CD4-positive, alpha-beta memory T cell (primary cell): ENCODE results near the gene BTN2A1. TPM values are rescaled to one million over a fixed set of nuclear protein-coding genes. Genes with fewer than 3 reads are reported as not detected.
"Not testable (repeated sequence)": the region's sequence is repeated elsewhere in the genome, so short reads cannot be mapped to it uniquely, and the experiment has no call there.

Experiments used
- CTCF ChIA-PET: fragments of 350-600 bp; sonication (Branson Sonifier 250); formaldehyde crosslinking; loops from one replicate; lab custom pipeline; 2021; ENCODE audit warnings: inconsistent platforms; ENCODE audit not compliant: partially characterized antibody; lab: Charles Lee
- POLR2A ChIA-PET: fragments of 350-600 bp; sonication (Branson Sonifier 250); formaldehyde crosslinking; loops from one replicate; lab custom pipeline; 2021; ENCODE audit not compliant: partially characterized antibody; lab: Charles Lee
- DNase-seq, 5 donors: peaks; one replicate each; pipeline versions ENCODE4 v3.0.0 to v3.0.0-alpha.2; 2020 to 2022; ENCODE audit warnings: mixed read lengths in 1 of 5
- H3K27ac ChIP-seq: one replicate; pipeline ENCODE4 v1.7.0; 2013; ENCODE audit warnings: low read depth, low read length
- H3K27me3 ChIP-seq: 2 replicates; pipeline ENCODE4 v1.7.0; 2013; ENCODE audit warnings: mild to moderate bottlenecking, low read length, moderate library complexity; ENCODE audit not compliant: insufficient read depth
- H3K36me3 ChIP-seq: 2 replicates; pipeline ENCODE4 v1.7.0; 2013; ENCODE audit warnings: mild to moderate bottlenecking, low read length, moderate library complexity; ENCODE audit not compliant: insufficient read depth
- H3K4me1 ChIP-seq: 2 replicates; pipeline ENCODE4 v1.7.0; 2013; ENCODE audit warnings: mild to moderate bottlenecking, low read length, moderate library complexity; ENCODE audit not compliant: insufficient read depth
- H3K4me3 ChIP-seq, 2 donors: one replicate each; pipeline ENCODE4 v1.7.0; 2013; ENCODE audit warnings: low read length in 2 of 2, mild to moderate bottlenecking in 1 of 2
- H3K9me3 ChIP-seq, 2 donors: one replicate each; pipeline ENCODE4 v1.7.0; 2013; ENCODE audit warnings: low read length in 2 of 2, control low read depth in 1 of 2; ENCODE audit not compliant: control insufficient read depth in 1 of 2
- H3K27ac Mint-ChIP-seq, 7 donors: one replicate each; pipeline ENCODE4 v1.8.0; 2020 to 2021; ENCODE audit warnings: mixed read lengths in 7 of 7, mild to moderate bottlenecking in 6 of 7, inconsistent platforms in 3 of 7, moderate library complexity in 3 of 7
- H3K27me3 Mint-ChIP-seq, 2 donors: one replicate each; pipeline ENCODE4 v1.8.0; 2020 to 2021; ENCODE audit warnings: mixed read lengths in 2 of 2
- H3K36me3 Mint-ChIP-seq, 2 donors: one replicate each; pipeline ENCODE4 v1.8.0; 2020 to 2021; ENCODE audit warnings: mixed read lengths in 2 of 2, inconsistent platforms in 1 of 2, mild to moderate bottlenecking in 1 of 2
- H3K4me1 Mint-ChIP-seq, 4 donors: one replicate each; pipeline ENCODE4 v1.8.0; 2020 to 2021; ENCODE audit warnings: mixed read lengths in 4 of 4, mild to moderate bottlenecking in 1 of 4
- H3K4me3 Mint-ChIP-seq, 8 donors: one replicate each; pipeline ENCODE4 v1.8.0; 2020 to 2021; ENCODE audit warnings: mixed read lengths in 8 of 8, mild to moderate bottlenecking in 7 of 8, moderate library complexity in 6 of 8, inconsistent platforms in 3 of 8
- H3K9me3 Mint-ChIP-seq, 8 donors: one replicate each; pipeline ENCODE4 v1.8.0; 2020 to 2021; ENCODE audit warnings: mixed read lengths in 8 of 8, mild to moderate bottlenecking in 5 of 8, inconsistent platforms in 3 of 8, moderate library complexity in 1 of 8
- intact Hi-C: fragments of 100-400 bp; cut with micrococcal nuclease; formaldehyde crosslinking; loops from one replicate; pipeline ENCODE4 v1.15.1; 2023
- polyA plus RNA-seq, 2 donors: library from polyadenylated mRNA; unstranded; fragments of 300-500 nt; fragmentation: Illumina TruSeq; gene quantifications; one replicate each; pipeline ENCODE4 v1.2.3, GENCODE V29; 2021
- total RNA-seq, 2 experiments: library from RNA; stranded (reverse); gene quantifications; one replicate each; pipeline ENCODE4 v1.2.3, GENCODE V29; 2021

BTN2A1 gene
- total and polyA plus RNA-seq, 4 experiments from 2014 or later, result 10.9 to 62.8 (median 36.4) TPM

- no peak overlapping the region for H3K4me3 ChIP-seq
- ChIA-PET POLR2A (interaction anchor here (0.6 to 4.5 kb wide), 4 partner anchors 28 to 322 kb away, joined by 3 to 27 read pairs (median 11); partner anchors contain the start of gene HMGN4), CTCF (interaction anchor here (1.0 kb wide), 1 partner anchor 26 kb away, joined by 3 read pairs; no protein-coding TSS in a partner anchor)
- no peak for DNase-seq
- H3K27me3 Mint-ChIP-seq, result peaks cover 13% of the 10 kb centered on the region in 2 donors
- H3K9me3 Mint-ChIP-seq, result no peaks in the 10 kb centered on the region
- intact Hi-C loops, result no loop called here
- no peak overlapping the region for H3K27ac Mint-ChIP-seq
- H3K27me3 ChIP-seq, result peaks cover 13% of the 10 kb centered on the region
- no peaks in the 10 kb centered on the region for H3K36me3 ChIP-seq
- no peaks in the 10 kb centered on the region for H3K9me3 ChIP-seq
- H3K4me3 Mint-ChIP-seq, result no peak overlapping the region
- peaks cover 9 to 19% (median 13%) of the 10 kb centered on the region in 4 donors for H3K4me1 Mint-ChIP-seq
- no peak overlapping the region for H3K27ac ChIP-seq
- H3K36me3 Mint-ChIP-seq, result no peaks in the 10 kb centered on the region
- H3K4me1 ChIP-seq, result peaks cover 13% of the 10 kb centered on the region
These were observed 44.9 kb downstream of the BTN2A1 start for GRCh38 chr6:26502626-26503025.

- no peak overlapping the region for H3K27ac ChIP-seq
- no peaks in the 10 kb centered on the region for H3K9me3 ChIP-seq
- H3K36me3 ChIP-seq, result no peaks in the 10 kb centered on the region
- Mint-ChIP-seq H3K27me3 (peaks cover 4 to 6% of the 10 kb centered on the region in 2 donors), H3K4me3 (no peak overlapping the region), H3K36me3 (no peaks in the 10 kb centered on the region), H3K4me1 (no peaks in the 10 kb centered on the region), H3K9me3 (no peaks in the 10 kb centered on the region), H3K27ac (no peak overlapping the region)
- no peak for DNase-seq
- no peaks in the 10 kb centered on the region for H3K4me1 ChIP-seq
- intact Hi-C loops, result no loop called here
- ChIA-PET POLR2A (no interaction called here), CTCF (no interaction called here)
- no peak overlapping the region for H3K4me3 ChIP-seq
- peaks cover 6% of the 10 kb centered on the region for H3K27me3 ChIP-seq
These were observed 49.9 kb downstream of the BTN2A1 start for GRCh38 chr6:26507658-26508057.

- not testable (repeated sequence) for H3K9me3 Mint-ChIP-seq
These were observed 53.3 kb downstream of the BTN2A1 start for GRCh38 chr6:26511033-26511432.

GRCh38 chr6:26514984-26515383 lies 57.2 kb downstream of the BTN2A1 start:
- H3K4me1 ChIP-seq, result peaks cover 3% of the 10 kb centered on the region
- no peak overlapping the region for H3K4me3 ChIP-seq
- no peaks in the 10 kb centered on the region for H3K9me3 ChIP-seq
- intact Hi-C loops, result no loop called here
- no peaks in the 10 kb centered on the region for H3K27me3 ChIP-seq
- H3K4me1 Mint-ChIP-seq, result peaks cover 0 to 3% (median under 1%) of the 10 kb centered on the region in 4 donors
- ChIA-PET POLR2A (no interaction called here), CTCF (no interaction called here)
- no peak overlapping the region for H3K4me3 Mint-ChIP-seq
- H3K27ac Mint-ChIP-seq, result no peak overlapping the region
- no peaks in the 10 kb centered on the region for H3K9me3 Mint-ChIP-seq
- DNase-seq, result no peak
- no peaks in the 10 kb centered on the region for H3K36me3 ChIP-seq
- H3K36me3 Mint-ChIP-seq, result no peaks in the 10 kb centered on the region
- H3K27me3 Mint-ChIP-seq, result no peaks in the 10 kb centered on the region
- no peak overlapping the region for H3K27ac ChIP-seq

More at GRCh38 chr6:26511033-26511432, 53.3 kb downstream of the BTN2A1 start:
- POLR2A ChIA-PET, CTCF ChIA-PET, H3K4me3 Mint-ChIP-seq, H3K4me3 ChIP-seq, H3K36me3 ChIP-seq, H3K27ac Mint-ChIP-seq, H3K4me1 ChIP-seq, H3K27ac ChIP-seq, H3K27me3 ChIP-seq, DNase-seq, H3K4me1 Mint-ChIP-seq, intact Hi-C loops, H3K27me3 Mint-ChIP-seq, H3K9me3 ChIP-seq, H3K36me3 Mint-ChIP-seq: not testable (repeated sequence)

- Mint-ChIP-seq H3K36me3 (peaks cover 0 to 8% of the 10 kb centered on the region in 2 donors), H3K9me3 (peaks cover 0 to 8% (median 0%) of the 10 kb centered on the region in 8 donors), H3K27me3 (peaks cover 1 to 2% of the 10 kb centered on the region in 2 donors), H3K4me1 (peaks cover 8 to 18% (median 9%) of the 10 kb centered on the region in 4 donors), H3K27ac (no peak overlapping the region), H3K4me3 (no peak overlapping the region)
- H3K27me3 ChIP-seq, result no peaks in the 10 kb centered on the region
- intact Hi-C loops, result no loop called here
- H3K4me3 ChIP-seq, result no peak overlapping the region
- peaks cover 8% of the 10 kb centered on the region for H3K4me1 ChIP-seq
- H3K27ac ChIP-seq, result no peak overlapping the region
- no peak for DNase-seq
- no peaks in the 10 kb centered on the region for H3K36me3 ChIP-seq
- H3K9me3 ChIP-seq, result no peaks in the 10 kb centered on the region
- ChIA-PET CTCF (no interaction called here), POLR2A (interaction anchor here (1.4 kb wide), 1 partner anchor 21 kb away, joined by 7 read pairs; the partner anchor contains the start of gene HMGN4)
These were observed 59.0 kb downstream of the BTN2A1 start for GRCh38 chr6:26516481-26517427.

Other genes with a start within 250 kb of the BTN2A1 start
- 100 to 1,000 TPM; 315 to 323 TPM for gene BTN3A2, start 92.8 kb upstream of the BTN2A1 start, total RNA-seq
- 100 to 1,000 TPM in 1 of 2 donors, 10 to 100 TPM in 1; 68.1 to 126 TPM for gene BTN3A2, start 92.8 kb upstream of the BTN2A1 start, polyA plus RNA-seq
- gene BTN2A2, start 74.8 kb upstream of the BTN2A1 start, total RNA-seq, result 10 to 100 TPM; 21.8 to 23.6 TPM
- gene BTN2A2, start 74.8 kb upstream of the BTN2A1 start, polyA plus RNA-seq, result 1 to 10 TPM; 3.3 to 4.0 TPM
- gene BTN3A1, start 55.7 kb upstream of the BTN2A1 start, total RNA-seq, result 100 to 1,000 TPM; 255 to 262 TPM
- 10 to 100 TPM; 50.4 to 68.0 TPM for gene BTN3A1, start 55.7 kb upstream of the BTN2A1 start, polyA plus RNA-seq
- gene BTN3A3, start 17.5 kb upstream of the BTN2A1 start, total RNA-seq, result 100 to 1,000 TPM; 211 to 215 TPM
- gene BTN3A3, start 17.5 kb upstream of the BTN2A1 start, polyA plus RNA-seq, result 10 to 100 TPM; 72.7 to 72.9 TPM
- not detected for gene BTN1A1, start 42.3 kb downstream of the BTN2A1 start, total RNA-seq
- under 1 TPM in 1 of 2 donors, not detected in 1; 0.08 TPM for gene BTN1A1, start 42.3 kb downstream of the BTN2A1 start, polyA plus RNA-seq
- gene HMGN4, start 80.4 kb downstream of the BTN2A1 start, total RNA-seq, result 100 to 1,000 TPM; 102 to 105 TPM
- gene HMGN4, start 80.4 kb downstream of the BTN2A1 start, polyA plus RNA-seq, result 100 to 1,000 TPM; 154 to 305 TPM
- 10 to 100 TPM; 33.5 to 34.8 TPM for gene ABT1, start 139.0 kb downstream of the BTN2A1 start, total RNA-seq
- 10 to 100 TPM; 50.0 to 63.9 TPM for gene ABT1, start 139.0 kb downstream of the BTN2A1 start, polyA plus RNA-seq
- gene ZNF322, start 201.8 kb downstream of the BTN2A1 start, total RNA-seq, result 10 to 100 TPM; 19.6 to 23.1 TPM
- gene ZNF322, start 201.8 kb downstream of the BTN2A1 start, polyA plus RNA-seq, result 1 to 10 TPM; 3.3 to 6.0 TPM